ENCODE results near the gene HRH2. TPM values are rescaled to one million over a fixed set of nuclear protein-coding genes. Genes with fewer than 3 reads are reported as not detected.
A peak's percentile ranks its signal among the peaks of the same experiment; 100 is the strongest.

Gene HRH2
- total RNA-seq, 2 donors from 2014 or later, result 8.0 to 18.9 TPM

DNA sequence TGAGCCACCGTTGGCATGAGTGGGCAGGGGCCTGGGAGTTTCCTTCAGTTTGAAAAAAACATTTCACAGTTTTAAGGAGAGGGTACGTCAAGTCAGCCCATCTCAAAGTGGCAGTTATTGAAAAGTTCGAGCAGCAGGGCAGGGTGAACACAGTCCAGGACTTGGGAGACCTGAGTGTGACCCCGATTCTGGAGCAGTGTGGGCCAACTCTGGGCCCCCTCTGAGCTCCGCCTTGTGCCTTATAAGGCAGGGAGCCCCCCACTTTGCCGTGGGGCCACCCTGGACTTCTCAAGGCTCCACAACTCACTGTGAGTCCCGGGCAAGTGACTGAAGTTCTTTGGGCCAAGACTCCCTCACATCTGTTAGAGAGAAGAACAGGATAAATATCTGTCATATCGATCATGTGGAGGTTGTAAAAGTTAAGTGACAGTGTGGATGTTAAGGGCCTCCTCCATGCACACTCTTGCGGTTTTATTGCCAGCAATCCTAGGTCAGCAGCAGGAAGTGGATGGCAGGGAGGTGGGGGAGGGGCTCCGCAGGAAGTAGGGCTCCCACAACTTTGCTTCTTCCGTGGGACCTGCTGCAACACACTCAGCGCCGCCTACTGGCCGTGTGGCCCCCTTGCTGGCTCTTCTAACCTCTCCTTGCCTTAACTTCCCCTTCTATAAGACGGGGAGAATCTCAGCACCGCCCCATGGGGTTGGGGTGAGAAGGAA is 38.4 kb downstream of the HRH2 start:
- Histone ChIP-seq H3K27me3 (no peaks in the 10 kb centered on the region), H3K4me3 (no peak overlapping the region)

DNA sequence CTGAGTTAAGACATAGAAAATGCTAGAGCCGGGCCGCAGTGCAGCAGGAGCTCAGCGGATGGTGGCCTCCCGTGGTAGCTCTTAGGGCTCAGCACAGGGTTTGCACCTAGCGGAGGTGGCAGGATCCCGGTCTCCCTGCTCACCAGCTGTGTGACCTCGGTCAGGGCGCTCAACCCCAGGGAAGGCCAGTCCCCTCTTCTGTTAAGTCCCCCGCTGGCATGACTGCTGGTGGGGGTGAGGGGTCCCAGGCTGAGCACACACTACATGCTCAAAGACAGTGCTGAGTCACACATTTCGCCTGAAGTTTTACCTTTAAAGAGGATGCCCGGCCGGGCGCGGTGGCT is 39.0 kb downstream of the HRH2 start:
- H3K4me1 ChIP-seq, result peaks cover 0 to 44% of the 10 kb centered on the region in 2 donors
- no peaks in the 10 kb centered on the region for H3K9me3 ChIP-seq
- H3K27me3 ChIP-seq, result no peaks in the 10 kb centered on the region
- no peak overlapping the region for H3K27ac ChIP-seq
- H3K4me3 ChIP-seq, result no peak overlapping the region
- DNase-seq (ENCODE audit: low spot score), result no peak
- peak in 1 of 2 donors; percentile 9 for TF ChIP-seq CTCF (IDR thresholded peaks at IDR 0.05)
- no peaks in the 10 kb centered on the region for H3K36me3 ChIP-seq

More for the DNA sequence above, 38.4 kb downstream of the HRH2 start:
- DNase-seq (ENCODE audit: low spot score), result peak; percentile 82
- peak overlapping the region; percentile 27 to 38 for H3K27ac ChIP-seq
- peak; percentile 27 to 70 for TF ChIP-seq CTCF (IDR thresholded peaks at IDR 0.05)
- no peaks in the 10 kb centered on the region for H3K9me3 ChIP-seq
- H3K4me1 ChIP-seq, result peaks cover 0 to 44% of the 10 kb centered on the region in 2 donors
- no peaks in the 10 kb centered on the region for H3K36me3 ChIP-seq

GRCh38 chr5:175697846-175698245 is 40.0 kb downstream of the HRH2 start:
- no peak for DNase-seq (ENCODE audit: low spot score)
- H3K27me3 ChIP-seq, result no peaks in the 10 kb centered on the region

DNA sequence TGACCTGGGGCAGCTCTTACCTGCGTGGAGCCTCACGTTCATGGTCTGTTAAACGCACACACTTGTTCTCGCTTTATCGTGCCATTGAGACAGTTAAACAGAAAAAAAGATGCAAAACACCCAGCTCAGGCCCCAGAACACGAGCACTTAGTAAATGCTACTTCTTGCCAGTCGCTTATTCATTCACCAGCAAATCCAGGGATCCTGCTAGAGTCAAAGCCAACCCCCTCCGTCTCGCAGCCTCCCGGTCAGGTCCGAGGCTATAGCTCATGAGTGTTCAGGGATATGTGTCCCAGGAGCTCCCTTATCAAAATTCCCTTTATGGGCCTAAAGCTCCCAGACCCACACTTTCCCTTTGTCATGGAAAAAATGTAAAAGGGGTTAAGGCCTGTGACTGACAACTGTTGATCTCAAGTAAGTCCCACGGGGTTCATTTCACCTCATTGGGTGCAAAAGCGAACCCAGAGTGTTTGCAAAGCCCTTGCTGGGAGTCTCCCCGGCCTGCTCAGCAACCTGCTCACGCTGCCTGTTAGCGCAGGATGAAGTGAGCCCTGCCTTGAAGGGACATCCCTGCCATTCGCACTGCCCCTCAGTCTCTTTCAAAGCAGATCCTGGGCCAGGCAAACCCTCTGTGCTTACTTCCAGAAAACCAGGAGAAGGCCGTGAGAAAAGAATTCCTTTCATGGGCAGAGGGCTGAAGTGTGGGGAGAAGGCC is 40.7 kb downstream of the HRH2 start:
- no peak overlapping the region for H3K4me3 ChIP-seq
- TF ChIP-seq CTCF (IDR thresholded peaks at IDR 0.05), result no peak
- H3K36me3 ChIP-seq, result no peaks in the 10 kb centered on the region
- H3K9me3 ChIP-seq, result peaks cover 0 to 7% of the 10 kb centered on the region in 2 donors
- H3K4me1 ChIP-seq, result peaks cover 0 to 30% of the 10 kb centered on the region in 2 donors
- no peaks in the 10 kb centered on the region for H3K27me3 ChIP-seq
- no peak for DNase-seq (ENCODE audit: low spot score)
- H3K27ac ChIP-seq, result no peak overlapping the region

More at GRCh38 chr5:175697846-175698245, 40.0 kb downstream of the HRH2 start:
- no peaks in the 10 kb centered on the region for H3K36me3 ChIP-seq
- peaks cover 0 to 37% of the 10 kb centered on the region in 2 donors for H3K4me1 ChIP-seq
- no peak overlapping the region for H3K27ac ChIP-seq
- H3K4me3 ChIP-seq, result no peak overlapping the region
- TF ChIP-seq CTCF (IDR thresholded peaks at IDR 0.05), result no peak
- H3K9me3 ChIP-seq, result peaks cover 0 to under 1% of the 10 kb centered on the region in 2 donors

DNA sequence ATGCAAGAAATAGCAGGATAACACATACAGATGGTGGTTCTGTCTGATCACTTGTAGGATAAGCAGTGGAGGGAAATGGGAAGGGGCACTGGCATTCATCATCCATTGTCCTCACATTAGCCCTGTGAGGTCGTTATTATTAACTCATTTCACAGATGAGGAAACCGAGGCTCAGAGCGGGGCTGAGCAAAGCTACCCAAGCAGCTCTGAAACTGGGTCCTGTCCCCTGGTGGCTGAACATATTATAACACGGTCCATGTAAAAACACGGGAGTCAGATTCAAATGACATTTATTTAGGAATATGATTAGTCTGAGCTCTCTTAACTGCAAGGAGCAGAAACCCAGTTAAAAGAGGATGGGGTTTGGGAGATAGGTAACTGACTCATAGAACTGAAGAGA is 43.1 kb downstream of the HRH2 start:
- H3K36me3 ChIP-seq, result no peaks in the 10 kb centered on the region
- peaks cover 0 to 12% of the 10 kb centered on the region in 2 donors for H3K9me3 ChIP-seq
- no peak overlapping the region for H3K27ac ChIP-seq
- peaks cover 0 to 6% of the 10 kb centered on the region in 2 donors for H3K4me1 ChIP-seq
- no peaks in the 10 kb centered on the region for H3K27me3 ChIP-seq
- no peak overlapping the region for H3K4me3 ChIP-seq
- peak in 1 of 2 donors; percentile 53 for TF ChIP-seq CTCF (IDR thresholded peaks at IDR 0.05)
- DNase-seq (ENCODE audit: low spot score), result no peak
